Nephron progenitor cell (in vitro differentiated cells): ENCODE data around the gene NEK7.

ENCODE experiments used
- DNase-seq: peaks from one replicate; pipeline ENCODE4 v3.0.0; 2021
- H3K27ac Mint-ChIP-seq: 2 replicates; pipeline ENCODE4 v1.8.0; 2021; ENCODE audit warnings: mild to moderate bottlenecking, moderate library complexity, mixed read lengths
- H3K27me3 Mint-ChIP-seq: 2 replicates; pipeline ENCODE4 v1.8.0; 2021; ENCODE audit warnings: mild to moderate bottlenecking, low read depth, mixed read lengths; ENCODE audit not compliant: poor library complexity
- H3K36me3 Mint-ChIP-seq: 2 replicates; pipeline ENCODE4 v1.8.0; 2021; ENCODE audit warnings: low read depth, mixed read lengths
- H3K4me1 Mint-ChIP-seq: 2 replicates; pipeline ENCODE4 v1.8.0; 2021; ENCODE audit warnings: mixed read lengths
- H3K4me3 Mint-ChIP-seq: 2 replicates; pipeline ENCODE4 v1.8.0; 2021; ENCODE audit warnings: mild to moderate bottlenecking, moderate library complexity, mixed read lengths
- H3K9me3 Mint-ChIP-seq: 2 replicates; pipeline ENCODE4 v1.8.0; 2021; ENCODE audit warnings: mild to moderate bottlenecking, moderate library complexity, mixed read lengths
- TF ChIP-seq, protein P1 (sequence below): fragments of 200-600 bp; sonication (generic); IDR thresholded peaks from 2 replicates; pipeline ENCODE4 v1.5.0; 2021; ENCODE audit warnings: antibody characterized with exemption

Gene NEK7

DNA sequence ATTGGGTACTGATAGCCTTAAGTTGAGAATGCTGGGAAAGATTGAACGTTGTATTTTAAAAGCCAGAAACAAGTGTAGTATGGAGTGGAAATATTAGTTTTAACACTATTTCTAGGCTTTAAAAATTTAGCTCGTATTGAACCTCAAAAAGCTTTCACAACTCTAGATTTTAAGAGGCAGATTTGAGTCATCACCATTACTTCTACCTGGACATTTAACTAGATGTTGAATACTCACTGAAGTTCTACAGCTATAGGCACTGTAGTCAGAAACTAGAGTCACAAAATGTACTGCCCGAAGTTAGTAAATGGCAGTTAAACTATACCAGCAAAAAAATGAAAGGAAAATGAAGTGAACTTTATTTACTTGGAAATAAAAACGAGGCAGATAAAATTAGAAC, 96.5 kb downstream of the NEK7 start:
- H3K9me3 Mint-ChIP-seq = peaks cover 11% of the 10 kb centered on the region
- DNase-seq = no peak
- H3K36me3 Mint-ChIP-seq = peaks cover 10% of the 10 kb centered on the region
- TF ChIP-seq, protein P1, sequence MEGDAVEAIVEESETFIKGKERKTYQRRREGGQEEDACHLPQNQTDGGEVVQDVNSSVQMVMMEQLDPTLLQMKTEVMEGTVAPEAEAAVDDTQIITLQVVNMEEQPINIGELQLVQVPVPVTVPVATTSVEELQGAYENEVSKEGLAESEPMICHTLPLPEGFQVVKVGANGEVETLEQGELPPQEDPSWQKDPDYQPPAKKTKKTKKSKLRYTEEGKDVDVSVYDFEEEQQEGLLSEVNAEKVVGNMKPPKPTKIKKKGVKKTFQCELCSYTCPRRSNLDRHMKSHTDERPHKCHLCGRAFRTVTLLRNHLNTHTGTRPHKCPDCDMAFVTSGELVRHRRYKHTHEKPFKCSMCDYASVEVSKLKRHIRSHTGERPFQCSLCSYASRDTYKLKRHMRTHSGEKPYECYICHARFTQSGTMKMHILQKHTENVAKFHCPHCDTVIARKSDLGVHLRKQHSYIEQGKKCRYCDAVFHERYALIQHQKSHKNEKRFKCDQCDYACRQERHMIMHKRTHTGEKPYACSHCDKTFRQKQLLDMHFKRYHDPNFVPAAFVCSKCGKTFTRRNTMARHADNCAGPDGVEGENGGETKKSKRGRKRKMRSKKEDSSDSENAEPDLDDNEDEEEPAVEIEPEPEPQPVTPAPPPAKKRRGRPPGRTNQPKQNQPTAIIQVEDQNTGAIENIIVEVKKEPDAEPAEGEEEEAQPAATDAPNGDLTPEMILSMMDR = no peak
- H3K27ac Mint-ChIP-seq = no peak overlapping the region
- H3K4me3 Mint-ChIP-seq = no peak overlapping the region
- no peaks in the 10 kb centered on the region for H3K4me1 Mint-ChIP-seq
- H3K27me3 Mint-ChIP-seq = no peaks in the 10 kb centered on the region

DNA sequence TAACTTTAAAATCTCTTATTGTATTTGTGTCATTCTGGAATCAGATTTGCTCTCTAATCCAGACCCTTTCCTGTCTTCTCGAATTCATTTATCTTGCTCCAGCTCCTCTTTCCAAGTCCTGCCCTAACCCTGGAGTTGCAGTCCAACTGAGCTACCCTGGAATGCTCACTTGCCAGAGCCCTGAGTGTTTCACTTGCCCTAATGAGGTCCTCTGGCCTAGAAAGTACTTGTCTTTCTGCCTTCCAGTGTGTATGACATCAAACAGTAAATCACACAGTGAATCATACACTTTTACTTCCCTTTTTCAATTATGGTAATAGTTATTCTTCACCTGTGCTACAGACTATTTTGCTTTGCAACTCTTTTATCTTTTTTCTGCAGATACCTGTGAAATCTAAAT, 96.9 kb downstream of the NEK7 start:
- Mint-ChIP-seq H3K27ac (no peak overlapping the region), H3K36me3 (peaks cover 7% of the 10 kb centered on the region), H3K4me3 (no peak overlapping the region), H3K4me1 (no peaks in the 10 kb centered on the region), H3K9me3 (peaks cover 7% of the 10 kb centered on the region), H3K27me3 (no peaks in the 10 kb centered on the region)
- DNase-seq = no peak
- TF ChIP-seq, protein P1 = no peak

DNA sequence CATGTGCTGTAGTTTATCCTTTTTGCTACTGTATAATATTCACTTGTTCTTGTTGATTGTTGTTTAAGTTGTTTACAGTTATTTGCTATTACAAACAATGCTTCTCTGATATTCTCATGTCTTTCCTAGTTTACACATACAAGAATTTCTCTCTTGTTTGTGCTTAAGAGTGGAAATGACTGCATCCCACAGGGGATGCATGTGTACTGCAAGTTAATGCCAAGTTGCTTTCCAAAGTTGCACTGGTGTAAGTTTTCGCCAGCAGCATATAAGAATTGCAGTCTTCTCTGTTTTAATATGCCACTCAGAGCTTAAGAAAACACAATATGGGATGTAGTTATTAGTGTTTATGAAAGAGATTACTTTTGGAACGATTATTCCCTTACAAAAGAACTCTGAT, 97.7 kb downstream of the NEK7 start:
- TF ChIP-seq, protein P1 = no peak
- peaks cover 7% of the 10 kb centered on the region for H3K9me3 Mint-ChIP-seq
- peaks cover 7% of the 10 kb centered on the region for H3K36me3 Mint-ChIP-seq
- DNase-seq = no peak
- no peaks in the 10 kb centered on the region for H3K27me3 Mint-ChIP-seq
- no peaks in the 10 kb centered on the region for H3K4me1 Mint-ChIP-seq
- H3K4me3 Mint-ChIP-seq = no peak overlapping the region
- H3K27ac Mint-ChIP-seq = no peak overlapping the region

DNA sequence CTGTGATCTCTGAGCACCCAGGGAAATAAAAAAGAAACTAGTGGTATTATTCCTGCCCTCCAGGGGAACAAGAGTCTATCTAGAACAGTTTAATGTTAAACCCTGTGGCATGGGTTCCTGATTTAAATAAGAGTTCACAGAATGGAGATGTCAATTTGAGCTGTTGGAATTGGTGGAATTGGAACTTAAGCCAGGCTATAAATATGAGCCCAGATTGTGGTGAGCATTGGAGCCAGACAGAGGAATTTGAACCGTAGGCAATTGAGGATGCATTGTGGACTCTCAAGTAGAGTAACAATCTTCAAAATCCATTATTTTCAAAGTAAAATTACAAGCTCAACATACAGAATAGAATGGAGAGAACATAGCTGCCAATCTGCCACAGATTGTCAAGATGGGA, 98.2 kb downstream of the NEK7 start:
- TF ChIP-seq, protein P1 = no peak
- Mint-ChIP-seq H3K4me3 (no peak overlapping the region), H3K36me3 (peaks cover 7% of the 10 kb centered on the region), H3K27ac (no peak overlapping the region), H3K9me3 (peaks cover 7% of the 10 kb centered on the region), H3K4me1 (no peaks in the 10 kb centered on the region), H3K27me3 (no peaks in the 10 kb centered on the region)
- no peak for DNase-seq

DNA sequence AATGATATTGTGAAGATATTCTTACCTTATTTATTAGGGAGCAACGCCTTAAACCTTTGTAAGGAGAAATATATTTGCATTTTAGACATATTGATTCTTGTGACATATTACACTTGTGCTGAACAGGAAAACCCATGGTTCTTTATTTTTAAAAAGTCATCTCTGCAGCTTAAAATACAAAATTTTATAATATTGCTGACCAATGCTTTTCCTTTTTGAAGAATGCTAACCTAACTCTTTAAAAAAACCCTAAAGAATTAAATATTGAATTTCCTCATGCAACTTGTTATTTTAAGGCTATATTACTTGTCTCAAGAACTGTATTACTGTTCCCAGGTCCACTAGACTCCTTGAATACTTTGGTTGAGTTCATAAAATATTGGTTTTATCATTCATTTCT, 99.0 kb downstream of the NEK7 start:
- Mint-ChIP-seq H3K4me1 (no peaks in the 10 kb centered on the region), H3K27me3 (no peaks in the 10 kb centered on the region), H3K9me3 (peaks cover 7% of the 10 kb centered on the region), H3K27ac (no peak overlapping the region), H3K4me3 (no peak overlapping the region), H3K36me3 (peaks cover 7% of the 10 kb centered on the region)
- TF ChIP-seq, protein P1 = no peak
- DNase-seq = no peak

DNA sequence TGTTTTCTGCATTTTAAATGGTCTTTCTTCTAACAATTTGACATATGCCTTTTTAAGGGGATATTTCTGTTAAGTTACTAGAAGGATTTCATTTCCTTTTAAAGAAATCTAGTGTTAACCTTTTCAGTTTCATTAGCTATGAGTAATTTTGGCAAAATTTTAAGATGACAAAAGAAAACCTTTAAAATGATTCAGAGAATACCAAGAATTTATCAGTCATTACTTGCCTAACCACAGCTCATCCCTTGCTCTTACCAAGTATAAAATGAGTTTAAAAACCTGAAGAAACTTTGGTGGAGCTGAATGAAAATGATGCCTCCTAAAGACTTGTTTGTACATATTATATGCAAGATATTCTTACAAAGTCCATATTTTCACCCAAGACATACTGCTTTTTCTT, 101.7 kb downstream of the NEK7 start:
- TF ChIP-seq, protein P1 = no peak
- Mint-ChIP-seq H3K27ac (no peak overlapping the region), H3K4me3 (no peak overlapping the region), H3K27me3 (no peaks in the 10 kb centered on the region), H3K36me3 (no peaks in the 10 kb centered on the region), H3K4me1 (no peaks in the 10 kb centered on the region), H3K9me3 (no peaks in the 10 kb centered on the region)
- DNase-seq = no peak
